ENCODE data around the gene RPL18A.

- TF ChIP-seq ZNF549 (CRISPR knock-in tag; IDR thresholded peaks at IDR 0.05): no peak
- TF ChIP-seq CTCF (CRISPR knock-in tag; IDR thresholded peaks at IDR 0.05): no peak
- TF ChIP-seq BRCA1 (CRISPR knock-in tag; IDR thresholded peaks at IDR 0.05): no peak
- no peak for TF ChIP-seq NCOA1 (CRISPR knock-in tag; IDR thresholded peaks at IDR 0.05)
- TF ChIP-seq ZNF550 (CRISPR knock-in tag; IDR thresholded peaks at IDR 0.05; ENCODE audit: borderline replicate concordance): no peak
These were observed 14.4 kb downstream of the RPL18A start for GRCh38 chr19:17873786-17874757.

Data from HepG2 (cell line).